Measurements from ENCODE around the gene CNP. TPM values are rescaled to one million over a fixed set of nuclear protein-coding genes. Genes with fewer than 3 reads are reported as not detected.

The CNP gene
- total and polyA plus RNA-seq, 8 donors = 26.3 to 45.8 (median 32.1) TPM

DNA sequence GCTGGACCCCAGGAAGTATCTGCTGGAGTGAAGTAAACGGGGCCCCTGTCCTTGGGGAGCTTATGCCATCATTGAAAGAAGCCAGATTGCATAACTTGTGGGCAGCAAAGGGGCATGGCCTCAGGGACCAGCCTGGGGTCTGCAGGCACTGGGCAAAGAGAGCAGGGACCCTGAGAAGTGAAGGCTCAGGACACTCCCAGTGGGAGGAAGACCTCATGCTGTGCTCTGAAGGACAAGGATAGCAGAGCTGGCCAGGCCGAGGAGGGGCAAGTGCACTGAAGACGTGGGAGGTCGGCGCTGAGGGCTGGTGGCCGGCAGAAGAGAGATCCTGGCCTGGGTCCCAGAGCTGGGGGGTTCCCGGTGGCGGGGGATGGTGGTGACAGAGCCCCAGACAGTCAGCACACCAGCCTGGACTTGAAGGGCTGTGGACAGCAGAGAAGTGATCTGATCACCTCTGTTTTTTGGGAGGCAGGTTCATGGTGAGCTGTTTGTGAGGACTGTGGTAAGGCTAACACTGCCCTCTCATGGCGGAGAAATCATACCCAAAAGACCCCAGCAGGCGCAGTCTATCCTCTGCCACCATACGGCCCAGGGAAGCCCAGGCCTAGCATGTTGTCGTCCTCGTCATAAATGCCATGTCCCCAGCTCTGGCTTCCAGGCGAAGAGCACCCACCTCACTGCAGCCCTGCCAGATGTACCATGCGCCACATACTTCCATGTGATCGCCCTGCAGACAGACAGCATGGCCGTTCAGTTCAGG, 7.1 kb upstream of the CNP start:
- TF ChIP-seq, protein P1, sequence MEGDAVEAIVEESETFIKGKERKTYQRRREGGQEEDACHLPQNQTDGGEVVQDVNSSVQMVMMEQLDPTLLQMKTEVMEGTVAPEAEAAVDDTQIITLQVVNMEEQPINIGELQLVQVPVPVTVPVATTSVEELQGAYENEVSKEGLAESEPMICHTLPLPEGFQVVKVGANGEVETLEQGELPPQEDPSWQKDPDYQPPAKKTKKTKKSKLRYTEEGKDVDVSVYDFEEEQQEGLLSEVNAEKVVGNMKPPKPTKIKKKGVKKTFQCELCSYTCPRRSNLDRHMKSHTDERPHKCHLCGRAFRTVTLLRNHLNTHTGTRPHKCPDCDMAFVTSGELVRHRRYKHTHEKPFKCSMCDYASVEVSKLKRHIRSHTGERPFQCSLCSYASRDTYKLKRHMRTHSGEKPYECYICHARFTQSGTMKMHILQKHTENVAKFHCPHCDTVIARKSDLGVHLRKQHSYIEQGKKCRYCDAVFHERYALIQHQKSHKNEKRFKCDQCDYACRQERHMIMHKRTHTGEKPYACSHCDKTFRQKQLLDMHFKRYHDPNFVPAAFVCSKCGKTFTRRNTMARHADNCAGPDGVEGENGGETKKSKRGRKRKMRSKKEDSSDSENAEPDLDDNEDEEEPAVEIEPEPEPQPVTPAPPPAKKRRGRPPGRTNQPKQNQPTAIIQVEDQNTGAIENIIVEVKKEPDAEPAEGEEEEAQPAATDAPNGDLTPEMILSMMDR (IDR thresholded peaks at IDR 0.05) = peak in 3 of 4 donors; percentile 7 to 24 (median 17)
- intact Hi-C loops (cut with DNase I) = loop anchor here in 2 of 3 donors (5.0 to 10.0 kb wide), 3 partner anchors 153 to 225 kb away; partner anchors contain the start of genes DHX58 (in 2 of the 2) and HAP1 (in 1 of the 2)
- FAIRE-seq = no peak
- Histone ChIP-seq H3K4me1 (peaks cover 17 to 40% (median 21%) of the 10 kb centered on the region in 3 donors), H3K9me3 (no peaks in the 10 kb centered on the region), H3K27me3 (no peaks in the 10 kb centered on the region), H3K36me3 (no peaks in the 10 kb centered on the region), H3K27ac (peak overlapping the region; percentile 5 to 58 (median 36)), H3K4me3 (no peak overlapping the region)
- ATAC-seq = peak in 3 of 4 donors; percentile 48 to 58 (median 51)
- 43 to 44% methylated on average over 17 of the region's 17 CpGs for WGBS, 2 donors
- DNase-seq = peak in 3 of 6 donors; percentile 49 to 61 (median 55)

DNA sequence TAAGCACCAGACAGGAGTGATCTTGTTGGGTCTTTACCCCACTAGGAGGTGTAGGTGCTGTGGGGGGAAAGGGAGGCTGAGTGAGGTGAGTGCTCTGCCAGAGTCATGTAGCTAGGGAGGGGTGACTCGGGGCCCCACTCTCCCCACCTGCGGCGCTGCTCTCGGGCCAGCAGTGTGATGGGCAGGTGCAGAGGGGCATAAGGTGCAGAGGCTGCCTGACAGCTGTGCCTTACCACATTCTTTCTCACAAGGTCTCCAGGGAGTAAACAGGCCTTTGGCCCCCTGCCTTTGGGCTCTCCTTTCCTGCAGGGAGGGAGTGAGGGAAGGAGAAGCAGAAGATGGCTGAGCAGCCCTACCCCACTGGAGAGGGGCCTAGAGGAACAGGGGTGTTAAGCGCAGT, 4.5 kb upstream of the CNP start:
- Histone ChIP-seq H3K9me3 (no peaks in the 10 kb centered on the region), H3K36me3 (no peaks in the 10 kb centered on the region), H3K27me3 (no peaks in the 10 kb centered on the region), H3K27ac (peak overlapping the region in 3 of 4 donors; percentile 30 to 79 (median 44)), H3K4me3 (no peak overlapping the region), H3K4me1 (peaks cover 17 to 46% (median 28%) of the 10 kb centered on the region in 3 donors)
- no peak for FAIRE-seq
- peak; percentile 75 to 94 (median 90) for DNase-seq
- intact Hi-C loops (cut with DNase I) = loop anchor here in 2 of 3 donors (5.0 to 10.0 kb wide), 2 partner anchors 150 to 153 kb away; partner anchors contain the start of gene DHX58 (in 2 of the 2)
- peak; percentile 53 to 65 (median 58) for ATAC-seq
- 29 to 34% methylated on average over 5 of the region's 5 CpGs for WGBS, 2 donors
- TF ChIP-seq, protein P1 (IDR thresholded peaks at IDR 0.05) = no peak

DNA sequence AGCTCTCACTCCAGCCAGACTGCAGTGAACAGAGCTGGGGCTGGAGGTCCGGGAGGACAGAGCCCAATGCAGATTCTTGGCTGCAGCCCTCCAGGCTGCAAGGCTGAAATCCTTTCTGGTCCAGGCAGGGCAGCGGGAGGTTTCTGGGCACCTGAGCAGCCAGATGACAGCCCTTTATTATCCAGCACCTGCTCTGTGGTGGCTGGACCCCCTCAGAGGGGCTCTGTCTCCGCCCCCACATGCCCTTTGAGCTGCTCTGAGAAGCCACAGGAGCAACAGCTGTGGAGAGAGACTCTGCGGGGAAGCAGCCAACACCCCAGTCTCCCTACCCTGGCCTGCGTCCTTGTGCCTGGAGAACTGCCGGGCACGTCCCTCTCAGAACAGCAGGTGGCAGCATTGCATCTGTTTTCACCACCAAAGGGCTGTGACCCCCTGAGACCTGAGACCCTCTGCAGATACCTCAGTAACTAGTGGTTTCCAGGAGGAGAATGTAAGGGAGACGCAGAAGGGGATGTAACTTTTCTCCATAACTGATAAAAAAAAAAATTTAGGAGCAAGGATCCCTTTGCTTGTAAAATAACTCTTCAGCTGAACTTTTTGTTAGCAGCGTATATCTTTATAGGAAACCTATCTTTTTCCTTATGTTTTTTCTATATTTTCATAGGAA, 3.7 kb upstream of the CNP start:
- Histone ChIP-seq H3K4me3 (no peak overlapping the region), H3K27me3 (no peaks in the 10 kb centered on the region), H3K4me1 (peaks cover 17 to 41% (median 28%) of the 10 kb centered on the region in 3 donors), H3K27ac (peak overlapping the region; percentile 52 to 79 (median 57)), H3K9me3 (no peaks in the 10 kb centered on the region), H3K36me3 (no peaks in the 10 kb centered on the region)
- DNase-seq (peak; percentile 76 to 91 (median 81)), ATAC-seq (peak; percentile 30 to 51 (median 46)), FAIRE-seq (no peak)
- TF ChIP-seq, protein P1 (IDR thresholded peaks at IDR 0.05) = peak; percentile 64 to 77 (median 74)
- WGBS, 2 donors = 14 to 21% methylated on average over 9 of the region's 9 CpGs
- intact Hi-C loops (cut with DNase I) = loop anchor here in 2 of 3 donors (5.0 to 10.0 kb wide), 2 partner anchors 149 to 152 kb away; partner anchors contain the start of gene DHX58 (in 2 of the 2)

DNA sequence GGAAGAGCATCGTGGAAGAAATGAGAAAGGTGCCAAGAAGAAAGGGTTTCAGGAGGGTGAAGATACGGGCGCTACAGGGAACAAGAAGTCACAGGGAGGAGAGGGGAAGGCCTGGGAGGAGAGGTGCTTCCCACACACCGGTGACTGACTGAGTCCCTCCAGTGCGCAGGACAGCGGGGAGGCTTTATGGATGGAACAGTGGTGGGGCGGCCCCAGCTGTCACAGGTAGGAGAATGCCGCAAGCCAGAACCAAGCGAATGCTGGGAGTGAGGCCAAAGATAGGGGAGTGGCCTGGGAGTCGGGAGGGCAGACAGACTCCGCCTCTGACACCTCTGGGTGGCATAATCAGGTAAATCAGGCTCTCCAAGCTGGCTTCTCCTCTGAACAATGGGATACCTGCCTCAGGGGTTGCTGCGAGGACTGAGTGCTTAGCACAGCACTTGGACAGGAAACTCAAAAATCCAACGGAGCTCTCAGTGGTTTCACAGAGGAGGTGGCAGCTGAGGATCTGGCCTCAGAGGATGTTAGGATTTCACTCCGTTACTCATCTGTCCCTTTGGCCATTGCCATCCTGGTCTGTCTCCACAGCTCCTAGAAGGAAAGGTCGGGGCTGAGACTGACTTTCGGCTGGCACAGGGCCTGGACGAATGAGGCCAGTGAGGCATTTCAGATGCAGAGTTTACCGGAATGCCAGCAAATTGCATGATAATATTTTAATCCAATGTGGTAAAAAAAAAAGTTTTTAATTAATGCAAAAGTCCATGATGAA, 717 bp upstream of the CNP start:
- peak; percentile 80 to 93 (median 92) for DNase-seq
- 2% methylated on average over 18 of the region's 18 CpGs for WGBS, 2 donors
- no peak for FAIRE-seq
- intact Hi-C loops (cut with DNase I) = loop anchor here in 1 of 3 donors (10.0 kb wide), 1 partner anchor 149 kb away; the partner anchor contains the start of gene DHX58
- Histone ChIP-seq H3K27ac (peak overlapping the region; percentile 79 to 87 (median 82)), H3K4me1 (peaks cover 17 to 32% (median 23%) of the 10 kb centered on the region in 3 donors), H3K36me3 (peaks cover 0 to 8% (median 0%) of the 10 kb centered on the region in 3 donors), H3K9me3 (no peaks in the 10 kb centered on the region), H3K4me3 (peak overlapping the region; percentile 86 to 95 (median 90)), H3K27me3 (no peaks in the 10 kb centered on the region)
- TF ChIP-seq, protein P1 (IDR thresholded peaks at IDR 0.05) = no peak
- peak; percentile 68 to 81 (median 74) for ATAC-seq

Measured in pancreas (tissue), 10 donors.